IMR-90 (cell line): ENCODE data around the gene DMAC2. TPM values are rescaled to one million over a fixed set of nuclear protein-coding genes. Genes with fewer than 3 reads are reported as not detected.

Experiments
- ATAC-seq: fragments of 200-7000 bp; cut with Tn5 transposase; 2 replicates; pipeline ENCODE4 v1.9.1; 2020; ENCODE audit warnings: low read depth, mild to moderate bottlenecking, moderate library complexity
- BruUV-seq: library from RNA; stranded (reverse); fragments of 400-500 nt; replicated peaks from 2 replicates; lab custom pipeline; 2021; lab: Mats Ljungman, UMichigan
- CTCF ChIA-PET: fragments of 300-600 bp; formaldehyde crosslinking; extraction: SDS; loops from one replicate; lab custom pipeline; 2021; ENCODE audit warnings: antibody characterized with exemption; lab: Yijun Ruan, JAX
- POLR2A ChIA-PET: fragments of 300-600 bp; sonication (Branson Sonifier 250); formaldehyde crosslinking; loops from one replicate; lab custom pipeline; 2022; ENCODE audit warnings: antibody characterized with exemption; ENCODE audit not compliant: unreplicated experiment; lab: Charles Lee
- DNase-seq: peaks from one replicate; pipeline ENCODE4 v3.0.0; 2013
- H2AFZ ChIP-seq: replicated peaks from 2 replicates; pipeline ENCODE3; 2013; ENCODE audit warnings: low read length, mild to moderate bottlenecking; ENCODE audit not compliant: poor library complexity
- H2AK5ac ChIP-seq: 2 replicates; pipeline ENCODE4 v1.6.1; 2013; ENCODE audit warnings: low read depth, low read length, inconsistent platforms
- H2AK9ac ChIP-seq: replicated peaks from 2 replicates; pipeline ENCODE3; 2013; ENCODE audit warnings: mild to moderate bottlenecking, low read depth, low read length, moderate library complexity; ENCODE audit not compliant: poor library complexity
- H2BK120ac ChIP-seq: 2 replicates; pipeline ENCODE4 v1.6.1; 2013; ENCODE audit warnings: low read depth, low read length, inconsistent platforms
- H2BK15ac ChIP-seq: 3 replicates; pipeline ENCODE4 v1.6.1; 2013; ENCODE audit warnings: low read depth, low read length, inconsistent platforms
- H2BK20ac ChIP-seq: 2 replicates; pipeline ENCODE4 v1.6.1; 2013; ENCODE audit warnings: low read depth, mild to moderate bottlenecking, inconsistent platforms, low read length, moderate library complexity
- H2BK5ac ChIP-seq: 2 replicates; pipeline ENCODE4 v1.6.1; 2013; ENCODE audit warnings: mild to moderate bottlenecking, low read depth, low read length, inconsistent platforms; ENCODE audit not compliant: poor library complexity, severe bottlenecking
- H3K14ac ChIP-seq: replicated peaks from 2 replicates; pipeline ENCODE4 v1.6.1; 2013; ENCODE audit warnings: low read depth, low read length, inconsistent platforms
- H3K18ac ChIP-seq: 2 replicates; pipeline ENCODE4 v1.6.1; 2013; ENCODE audit warnings: low read depth, low read length, control low read depth
- H3K23ac ChIP-seq: 2 replicates; pipeline ENCODE4 v1.6.1; 2013; ENCODE audit warnings: low read depth, low read length, inconsistent platforms
- H3K27ac ChIP-seq: 2 replicates; pipeline ENCODE4 v1.5.1; 2013; ENCODE audit warnings: mild to moderate bottlenecking, control low read depth, low read length; ENCODE audit not compliant: insufficient read depth
- H3K27me3 ChIP-seq: 2 replicates; pipeline ENCODE4 v1.6.1; 2013; ENCODE audit warnings: low read length; ENCODE audit not compliant: control insufficient read depth, insufficient read depth
- H3K36me3 ChIP-seq: 2 replicates; pipeline ENCODE4 v1.6.1; 2013; ENCODE audit warnings: low read length, mixed read lengths; ENCODE audit not compliant: control insufficient read depth, insufficient read depth
- H3K4ac ChIP-seq: 2 replicates; pipeline ENCODE4 v1.6.1; 2013; ENCODE audit warnings: low read depth, low read length, inconsistent platforms
- H3K4me1 ChIP-seq: 2 replicates; pipeline ENCODE4 v1.6.1; 2013; ENCODE audit warnings: low read length, mixed read lengths; ENCODE audit not compliant: control insufficient read depth, insufficient read depth
- H3K4me2 ChIP-seq: 2 replicates; pipeline ENCODE4 v1.6.1; 2013; ENCODE audit warnings: low read depth, mild to moderate bottlenecking, control low read depth, low read length, moderate library complexity
- H3K4me3 ChIP-seq: 2 replicates; pipeline ENCODE4 v1.5.1; 2013; ENCODE audit warnings: low read depth, mild to moderate bottlenecking, control low read depth, low read length, moderate library complexity; ENCODE audit not compliant: insufficient read depth
- H3K56ac ChIP-seq: 2 replicates; pipeline ENCODE4 v1.6.1; 2013; ENCODE audit warnings: low read length, inconsistent platforms; ENCODE audit not compliant: insufficient read depth; ENCODE audit errors: extremely low read depth
- H3K79me1 ChIP-seq, 2 experiments: 2 replicates each; pipeline ENCODE4 v1.6.1; 2013; ENCODE audit warnings: low read length in 2 of 2, inconsistent platforms in 1 of 2, low read depth in 1 of 2
- H3K9ac ChIP-seq: 2 replicates; pipeline ENCODE4 v1.6.1; 2013; ENCODE audit warnings: low read depth, low read length, control low read depth
- H3K9me1 ChIP-seq: 2 replicates; pipeline ENCODE4 v1.6.1; 2013; ENCODE audit warnings: low read length, inconsistent platforms; ENCODE audit not compliant: insufficient read depth
- H3K9me3 ChIP-seq: 2 replicates; pipeline ENCODE4 v1.6.1; 2013; ENCODE audit warnings: low read length; ENCODE audit not compliant: control insufficient read depth, insufficient read depth
- H4K20me1 ChIP-seq: 2 replicates; pipeline ENCODE4 v1.6.1; 2013; ENCODE audit warnings: low read length, inconsistent platforms; ENCODE audit not compliant: insufficient read depth
- H4K5ac ChIP-seq: 2 replicates; pipeline ENCODE4 v1.6.1; 2013; ENCODE audit warnings: mild to moderate bottlenecking, low read depth, low read length, control low read depth
- H4K8ac ChIP-seq, 2 experiments: 2 replicates each; pipeline ENCODE4 v1.6.1; 2013; ENCODE audit warnings: low read depth in 2 of 2, low read length in 2 of 2, control low read depth in 1 of 2, inconsistent platforms in 1 of 2
- H4K91ac ChIP-seq: 2 replicates; pipeline ENCODE4 v1.6.1; 2013; ENCODE audit warnings: low read depth, low read length, inconsistent platforms; ENCODE audit not compliant: insufficient read depth
- BHLHE40 ChIP-seq: fragments of 150-350 bp; IDR thresholded peaks from 2 replicates; pipeline ENCODE4 v1.6.1; 2016; ENCODE audit warnings: mild to moderate bottlenecking, low read depth, low read length
- CHD1 ChIP-seq: IDR thresholded peaks from 2 replicates; pipeline ENCODE4 v1.6.1; 2012; ENCODE audit warnings: low read depth, low read length, improper control_type of control experiment
- FOS ChIP-seq: fragments of 150-350 bp; IDR thresholded peaks from 2 replicates; pipeline ENCODE4 v1.6.1; 2016; ENCODE audit warnings: low read depth, low read length
- MAFK ChIP-seq: IDR thresholded peaks from 2 replicates; pipeline ENCODE4 v1.6.1; 2012; ENCODE audit warnings: low read depth, low read length, improper control_type of control experiment
- MXI1 ChIP-seq: IDR thresholded peaks from 2 replicates; pipeline ENCODE4 v1.6.1; 2012; ENCODE audit warnings: low read depth, mild to moderate bottlenecking, low read length, moderate library complexity, borderline replicate concordance
- NFE2L2 ChIP-seq: fragments of 150-350 bp; IDR thresholded peaks from 2 replicates; pipeline ENCODE4 v1.6.1; 2016; ENCODE audit warnings: low read depth, mild to moderate bottlenecking, low read length
- RCOR1 ChIP-seq: IDR thresholded peaks from 2 replicates; pipeline ENCODE4 v1.6.1; 2012; ENCODE audit warnings: mild to moderate bottlenecking, low read length, improper control_type of control experiment; ENCODE audit not compliant: insufficient replicate concordance
- SMC3 ChIP-seq: fragments of 150-350 bp; IDR thresholded peaks from 2 replicates; pipeline ENCODE4 v1.6.1; 2016; ENCODE audit warnings: low read depth, mild to moderate bottlenecking, antibody characterized with exemption, low read length, moderate library complexity
- WGBS, 2 experiments: methylation state at CpG; one replicate each; pipeline versions ENCODE4 v1.1.5 to v1.1.7; 2013; ENCODE audit warnings: missing lambda C conversion rate in 2 of 2; ENCODE audit not compliant: insufficient read length in 1 of 2; ENCODE audit errors: extremely low coverage in 2 of 2; 5-methylcytosine and 5-hydroxymethylcytosine counted together
- dilution Hi-C: fragments of 300-500 bp; cut with HindIII; formaldehyde crosslinking; loops from one replicate; pipeline ENCODE4 v1.14.3; 2018; ENCODE audit warnings: low sequenced_read_pairs; ENCODE audit not compliant: unreplicated experiment
- in situ Hi-C: fragments of 300-500 bp; cut with MboI; formaldehyde crosslinking; loops from 3 replicates; pipeline ENCODE4 v1.14.3; 2019; ENCODE audit warnings: low sequenced_read_pairs, inconsistent platforms, mixed read lengths
- intact Hi-C: fragments of 100-400 bp; cut with micrococcal nuclease; formaldehyde crosslinking; loops from 2 replicates; pipeline ENCODE4 v1.10.0; 2022
- polyA plus RNA-seq, 3 experiments: library from polyadenylated mRNA; depleted of rRNA; stranded (reverse); fragments of >200 nt; gene quantifications; 2 replicates each; pipeline ENCODE4 v1.2.3, GENCODE V29; 2012; ENCODE audit warnings: low replicate concordance in 1 of 3
- total RNA-seq: library from RNA; depleted of rRNA; stranded (reverse); fragments of >200 nt; gene quantifications from 2 replicates; pipeline ENCODE4 v1.2.3, GENCODE V29; 2012
- TF ChIP-seq, protein P1 (sequence below): fragments of 150-350 bp; IDR thresholded peaks from 2 replicates; pipeline ENCODE4 v1.6.1; 2016; ENCODE audit warnings: low read depth, mild to moderate bottlenecking, low read length, moderate library complexity, borderline replicate concordance
- TF ChIP-seq, protein P2 (sequence below): conservative IDR thresholded peaks from 2 replicates; pipeline ENCODE4 v1.5.1; 2012; ENCODE audit warnings: mild to moderate bottlenecking, low read depth, low read length, improper control_type of control experiment

The DMAC2 gene
- total and polyA plus RNA-seq, 2 of the 4 experiments (the other 2 are of a cell fraction) = 52.5 to 72.2 TPM

DNA sequence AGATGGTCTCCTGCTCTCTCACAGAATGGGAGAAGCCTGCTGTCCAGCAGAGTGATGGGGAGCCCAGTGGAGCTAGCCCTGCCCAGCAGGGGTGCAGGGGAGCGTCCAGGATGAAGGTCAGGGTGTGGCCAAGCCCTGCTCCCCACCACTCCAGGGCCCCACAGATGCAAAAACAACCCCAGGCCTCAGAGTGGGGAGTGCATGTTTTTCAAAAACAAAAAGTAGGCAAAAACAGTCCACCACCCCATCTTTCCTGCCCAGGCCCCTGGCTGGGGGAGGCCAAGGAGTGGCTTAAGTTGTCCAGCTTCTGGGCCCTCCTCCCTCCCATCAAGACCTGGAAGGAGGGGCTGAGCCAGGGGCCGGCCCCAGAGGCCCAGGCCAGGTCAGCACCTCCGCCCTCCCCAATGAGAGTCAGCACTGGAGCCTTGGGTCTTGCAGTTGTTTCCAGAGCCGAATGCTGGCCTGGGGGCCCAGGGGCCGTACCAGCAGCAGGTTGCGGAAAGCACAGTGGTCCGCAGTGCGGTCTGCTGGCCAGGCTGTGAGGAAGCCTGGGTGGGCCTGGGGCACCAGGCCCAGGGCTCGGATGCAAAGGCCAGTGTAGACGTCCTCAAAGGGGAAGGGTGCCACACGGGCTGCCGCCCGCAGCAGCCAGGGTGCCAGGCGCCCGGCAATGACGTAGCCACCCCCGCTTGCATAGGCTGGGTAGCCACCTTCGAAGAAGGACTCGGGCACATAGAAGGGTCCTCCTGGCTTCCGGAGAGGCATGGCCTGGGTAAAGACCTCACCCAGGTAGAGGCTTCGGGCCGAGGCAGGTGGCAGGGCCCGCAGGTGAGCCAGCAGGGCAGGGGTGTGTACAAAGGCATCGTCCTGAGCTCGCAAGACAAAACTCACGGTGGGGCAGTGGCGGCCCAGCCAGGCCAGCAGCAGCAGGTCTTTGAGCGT is 14.3 kb downstream of the DMAC2 start (continued):
- no peak for TF ChIP-seq SMC3

DNA sequence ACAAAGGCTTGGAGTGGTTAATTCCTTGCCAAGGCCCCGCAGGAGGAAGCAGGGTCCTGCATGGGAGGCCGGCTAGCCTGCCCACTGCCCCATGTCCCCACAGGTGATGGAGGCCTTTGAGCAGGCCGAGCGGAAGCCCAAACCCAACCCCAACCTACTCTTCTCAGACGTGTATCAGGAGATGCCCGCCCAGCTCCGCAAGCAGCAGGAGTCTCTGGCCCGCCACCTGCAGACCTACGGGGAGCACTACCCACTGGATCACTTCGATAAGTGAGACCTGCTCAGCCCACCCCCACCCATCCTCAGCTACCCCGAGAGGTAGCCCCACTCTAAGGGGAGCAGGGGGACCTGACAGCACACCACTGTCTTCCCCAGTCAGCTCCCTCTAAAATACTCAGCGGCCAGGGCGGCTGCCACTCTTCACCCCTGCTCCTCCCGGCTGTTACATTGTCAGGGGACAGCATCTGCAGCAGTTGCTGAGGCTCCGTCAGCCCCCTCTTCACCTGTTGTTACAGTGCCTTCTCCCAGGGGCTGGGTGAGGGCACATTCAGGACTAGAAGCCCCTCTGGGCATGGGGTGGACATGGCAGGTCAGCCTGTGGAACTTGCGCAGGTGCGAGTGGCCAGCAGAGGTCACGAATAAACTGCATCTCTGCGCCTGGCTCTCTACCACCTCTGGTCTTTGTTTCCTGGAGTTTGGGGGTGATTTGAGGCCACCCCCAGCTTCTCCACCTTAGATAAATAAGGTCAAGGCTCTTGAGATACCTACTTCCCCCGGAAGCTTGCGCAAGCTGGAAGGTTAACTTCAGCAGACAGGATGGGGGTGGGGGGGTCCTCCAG is 15.2 kb downstream of the DMAC2 start:
- Histone ChIP-seq H2BK5ac (no peak overlapping the region), H3K14ac (no peak overlapping the region), H3K9me3 (no peaks in the 10 kb centered on the region), H4K20me1 (no peaks in the 10 kb centered on the region), H3K79me1 (no peaks in the 10 kb centered on the region), H3K4me1 (peaks cover 10% of the 10 kb centered on the region; the same call in 1 of the 2 replicates), H3K4me3 (no peak overlapping the region), H3K9ac (no peak overlapping the region), H3K4ac (no peak overlapping the region), H3K9me1 (no peaks in the 10 kb centered on the region), H4K5ac (no peak overlapping the region), H2AFZ (no peak overlapping the region), H2BK15ac (no peak overlapping the region), H4K8ac (no peak overlapping the region), H3K23ac (no peak overlapping the region), H3K4me2 (no peak overlapping the region), H2BK20ac (no peak overlapping the region), H2AK5ac (no peak overlapping the region), H2BK120ac (no peak overlapping the region), H3K27ac (no peak overlapping the region), H3K27me3 (no peaks in the 10 kb centered on the region), H3K18ac (no peak overlapping the region), H3K36me3 (peaks cover 41% of the 10 kb centered on the region), H4K91ac (no peak overlapping the region), H3K56ac (no peak overlapping the region), H2AK9ac (no peak overlapping the region)
- ATAC-seq (no peak), DNase-seq (no peak)
- 82% methylated on average over 4 of the region's 21 CpGs; no CpG with 5 or more reads in 1 of the 2 experiments for WGBS, 2 experiments
- BruUV-seq = no TSS peak
- CTCF ChIA-PET = no interaction called here
- in situ Hi-C loops = no loop called here
- POLR2A ChIA-PET = no interaction called here
- intact Hi-C loops = loop anchor here (10.0 kb wide), 1 partner anchor 220 kb away; no protein-coding TSS in a partner anchor
- dilution Hi-C loops = no loop called here
- no peak for TF ChIP-seq MXI1
- no peak for TF ChIP-seq FOS
- TF ChIP-seq NFE2L2 = no peak
- TF ChIP-seq CHD1 = no peak
- no peak for TF ChIP-seq MAFK
- TF ChIP-seq, protein P1, sequence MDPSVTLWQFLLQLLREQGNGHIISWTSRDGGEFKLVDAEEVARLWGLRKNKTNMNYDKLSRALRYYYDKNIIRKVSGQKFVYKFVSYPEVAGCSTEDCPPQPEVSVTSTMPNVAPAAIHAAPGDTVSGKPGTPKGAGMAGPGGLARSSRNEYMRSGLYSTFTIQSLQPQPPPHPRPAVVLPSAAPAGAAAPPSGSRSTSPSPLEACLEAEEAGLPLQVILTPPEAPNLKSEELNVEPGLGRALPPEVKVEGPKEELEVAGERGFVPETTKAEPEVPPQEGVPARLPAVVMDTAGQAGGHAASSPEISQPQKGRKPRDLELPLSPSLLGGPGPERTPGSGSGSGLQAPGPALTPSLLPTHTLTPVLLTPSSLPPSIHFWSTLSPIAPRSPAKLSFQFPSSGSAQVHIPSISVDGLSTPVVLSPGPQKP = no peak
- no peak for TF ChIP-seq RCOR1
- TF ChIP-seq, protein P2, sequence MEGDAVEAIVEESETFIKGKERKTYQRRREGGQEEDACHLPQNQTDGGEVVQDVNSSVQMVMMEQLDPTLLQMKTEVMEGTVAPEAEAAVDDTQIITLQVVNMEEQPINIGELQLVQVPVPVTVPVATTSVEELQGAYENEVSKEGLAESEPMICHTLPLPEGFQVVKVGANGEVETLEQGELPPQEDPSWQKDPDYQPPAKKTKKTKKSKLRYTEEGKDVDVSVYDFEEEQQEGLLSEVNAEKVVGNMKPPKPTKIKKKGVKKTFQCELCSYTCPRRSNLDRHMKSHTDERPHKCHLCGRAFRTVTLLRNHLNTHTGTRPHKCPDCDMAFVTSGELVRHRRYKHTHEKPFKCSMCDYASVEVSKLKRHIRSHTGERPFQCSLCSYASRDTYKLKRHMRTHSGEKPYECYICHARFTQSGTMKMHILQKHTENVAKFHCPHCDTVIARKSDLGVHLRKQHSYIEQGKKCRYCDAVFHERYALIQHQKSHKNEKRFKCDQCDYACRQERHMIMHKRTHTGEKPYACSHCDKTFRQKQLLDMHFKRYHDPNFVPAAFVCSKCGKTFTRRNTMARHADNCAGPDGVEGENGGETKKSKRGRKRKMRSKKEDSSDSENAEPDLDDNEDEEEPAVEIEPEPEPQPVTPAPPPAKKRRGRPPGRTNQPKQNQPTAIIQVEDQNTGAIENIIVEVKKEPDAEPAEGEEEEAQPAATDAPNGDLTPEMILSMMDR = no peak
- no peak for TF ChIP-seq SMC3
- no peak for TF ChIP-seq BHLHE40
